Kidney epithelial cell (primary cell): Measurements from ENCODE around the gene AKT1. TPM values are rescaled to one million over a fixed set of nuclear protein-coding genes. Genes with fewer than 3 reads are reported as not detected.

ENCODE experiments used
- DNase-seq: peaks from one replicate; pipeline ENCODE4 v3.0.0-alpha.2; 2010; ENCODE audit warnings: low read depth
- H3K27me3 ChIP-seq: 2 replicates; pipeline ENCODE4 v1.6.0; 2011; ENCODE audit warnings: low read length; ENCODE audit not compliant: control insufficient read depth, insufficient read depth
- H3K36me3 ChIP-seq: 2 replicates; pipeline ENCODE4 v1.5.1; 2011; ENCODE audit warnings: low read length; ENCODE audit not compliant: control insufficient read depth, insufficient read depth
- H3K4me3 ChIP-seq: 2 replicates; pipeline ENCODE4 v1.5.1; 2011; ENCODE audit warnings: low read depth, mild to moderate bottlenecking, control low read depth, low read length
- total RNA-seq: library from RNA; depleted of rRNA; stranded (reverse); fragments of >200 nt; gene quantifications from 2 replicates; pipeline ENCODE4 v1.2.3, GENCODE V29; 2015
- TF ChIP-seq, protein P1 (sequence below): IDR thresholded peaks from 2 replicates; pipeline ENCODE4 v1.5.1; 2011; ENCODE audit warnings: mild to moderate bottlenecking, moderate library complexity, low read length, control low read depth, inconsistent platforms; ENCODE audit not compliant: insufficient read depth, poor library complexity, severe bottlenecking

The AKT1 gene
- total RNA-seq, 1 donor from 2014 or later, result 144 TPM

DNA sequence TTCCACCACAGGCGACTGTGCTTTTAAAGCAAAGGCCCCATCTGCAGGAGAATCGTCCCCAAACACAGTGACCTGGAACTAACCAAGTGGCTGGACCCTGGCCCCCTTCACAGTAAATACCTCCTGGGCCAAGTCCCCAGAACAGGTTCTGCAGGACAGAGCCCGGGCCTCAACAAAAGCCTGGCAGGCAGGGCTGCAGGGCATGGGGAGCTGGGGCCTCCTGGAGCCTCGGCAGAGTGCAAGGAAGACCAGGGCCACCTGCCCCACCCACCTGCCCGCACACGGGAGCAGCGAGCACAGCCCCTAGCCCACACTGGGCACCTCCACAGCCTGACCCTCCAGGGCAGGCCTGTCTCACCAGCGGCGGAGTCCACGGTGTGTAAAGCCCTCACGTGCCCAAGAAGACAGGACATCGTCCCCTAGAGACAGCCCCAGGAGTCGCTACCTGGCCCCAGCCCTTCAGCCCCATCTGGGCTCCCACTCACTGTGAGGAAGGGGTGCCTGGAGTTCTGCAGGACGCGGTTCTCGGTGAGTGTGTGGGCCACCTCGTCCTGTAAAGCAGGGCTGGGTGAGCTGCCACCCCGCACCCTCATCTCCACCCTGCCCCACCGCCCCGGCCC is 21.0 kb downstream of the AKT1 start:
- Histone ChIP-seq H3K36me3 (peaks cover 5% of the 10 kb centered on the region), H3K4me3 (no peak overlapping the region), H3K27me3 (no peaks in the 10 kb centered on the region)
- DNase-seq, result no peak
- TF ChIP-seq, protein P1, sequence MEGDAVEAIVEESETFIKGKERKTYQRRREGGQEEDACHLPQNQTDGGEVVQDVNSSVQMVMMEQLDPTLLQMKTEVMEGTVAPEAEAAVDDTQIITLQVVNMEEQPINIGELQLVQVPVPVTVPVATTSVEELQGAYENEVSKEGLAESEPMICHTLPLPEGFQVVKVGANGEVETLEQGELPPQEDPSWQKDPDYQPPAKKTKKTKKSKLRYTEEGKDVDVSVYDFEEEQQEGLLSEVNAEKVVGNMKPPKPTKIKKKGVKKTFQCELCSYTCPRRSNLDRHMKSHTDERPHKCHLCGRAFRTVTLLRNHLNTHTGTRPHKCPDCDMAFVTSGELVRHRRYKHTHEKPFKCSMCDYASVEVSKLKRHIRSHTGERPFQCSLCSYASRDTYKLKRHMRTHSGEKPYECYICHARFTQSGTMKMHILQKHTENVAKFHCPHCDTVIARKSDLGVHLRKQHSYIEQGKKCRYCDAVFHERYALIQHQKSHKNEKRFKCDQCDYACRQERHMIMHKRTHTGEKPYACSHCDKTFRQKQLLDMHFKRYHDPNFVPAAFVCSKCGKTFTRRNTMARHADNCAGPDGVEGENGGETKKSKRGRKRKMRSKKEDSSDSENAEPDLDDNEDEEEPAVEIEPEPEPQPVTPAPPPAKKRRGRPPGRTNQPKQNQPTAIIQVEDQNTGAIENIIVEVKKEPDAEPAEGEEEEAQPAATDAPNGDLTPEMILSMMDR, result no peak

DNA sequence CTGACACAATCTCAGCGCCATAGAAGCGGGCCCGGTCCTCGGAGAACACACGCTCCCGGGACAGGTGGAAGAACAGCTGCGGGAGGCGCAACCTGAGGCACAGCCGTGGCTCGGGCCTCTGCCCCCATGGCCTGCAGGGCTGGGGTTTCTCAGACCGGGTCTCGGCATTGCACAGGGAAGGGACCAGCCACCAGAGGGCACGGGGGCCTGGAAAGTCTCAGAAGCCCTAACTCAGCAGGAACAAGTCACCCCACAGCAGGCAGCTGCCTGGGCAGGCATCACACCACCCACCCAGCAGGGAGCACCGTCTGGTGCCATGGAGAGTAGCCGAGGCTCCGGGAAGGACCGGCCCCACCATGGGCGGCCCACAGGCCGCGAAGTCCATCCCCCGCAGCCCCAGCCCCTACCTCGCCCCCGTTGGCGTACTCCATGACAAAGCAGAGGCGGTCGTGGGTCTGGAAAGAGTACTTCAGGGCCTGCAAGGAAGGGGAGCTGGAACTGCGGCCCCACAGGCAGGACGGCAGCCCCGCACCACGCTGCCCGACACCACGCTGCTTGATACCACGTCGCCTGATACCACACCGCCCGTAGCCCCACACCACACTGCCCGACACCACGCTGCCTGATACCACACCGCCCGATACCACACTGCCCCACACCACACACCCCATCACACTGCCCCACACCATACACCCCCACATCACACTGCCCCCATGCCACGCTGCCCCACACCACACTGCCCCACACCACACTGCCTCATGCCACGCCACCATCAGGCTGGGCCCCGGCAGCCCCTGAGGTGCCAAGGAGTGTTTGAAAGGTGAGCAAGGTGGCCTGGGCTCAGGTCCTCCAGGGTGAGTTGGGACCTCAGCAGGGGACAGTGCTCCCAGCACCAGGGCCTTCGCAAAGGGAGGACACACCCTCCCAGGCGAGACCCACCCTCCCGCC is 21.8 kb downstream of the AKT1 start:
- DNase-seq, result no peak

DNA sequence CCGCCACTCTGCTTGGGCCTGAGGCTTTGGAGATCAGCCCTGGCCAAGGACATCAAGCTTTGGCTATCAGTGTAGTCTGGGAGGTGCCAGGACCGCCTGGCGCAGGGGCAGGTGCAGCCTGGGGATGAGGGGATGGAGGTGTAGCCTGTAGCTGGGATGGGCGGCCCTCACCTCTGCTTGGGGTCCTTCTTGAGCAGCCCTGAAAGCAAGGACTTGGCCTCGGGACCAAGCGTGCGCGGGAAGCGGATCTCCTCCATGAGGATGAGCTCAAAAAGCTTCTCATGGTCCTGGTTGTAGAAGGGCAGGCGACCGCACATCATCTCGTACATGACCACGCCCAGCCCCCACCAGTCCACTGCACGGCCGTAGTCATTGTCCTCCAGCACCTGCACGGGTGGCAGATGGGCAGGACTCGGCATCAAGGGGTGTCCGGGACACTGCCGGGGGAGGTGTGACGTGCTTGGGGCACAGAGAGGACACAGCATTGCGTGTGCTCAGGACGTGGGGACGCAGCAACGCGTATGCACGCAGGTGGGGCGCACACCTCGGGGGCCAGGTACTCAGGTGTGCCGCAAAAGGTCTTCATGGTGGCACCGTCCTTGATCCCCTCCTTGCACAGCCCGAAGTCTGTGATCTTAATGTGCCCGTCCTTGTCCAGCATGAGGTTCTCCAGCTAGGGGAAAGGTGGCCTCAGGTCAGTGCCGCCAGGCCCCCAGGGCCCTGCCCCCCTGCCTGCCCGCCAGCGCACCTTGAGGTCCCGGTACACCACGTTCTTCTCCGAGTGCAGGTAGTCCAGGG is 22.6 kb downstream of the AKT1 start:
- no peaks in the 10 kb centered on the region for H3K27me3 ChIP-seq
- DNase-seq, result no peak
- H3K4me3 ChIP-seq, result no peak overlapping the region
- TF ChIP-seq, protein P1, result no peak
- H3K36me3 ChIP-seq, result peaks cover 5% of the 10 kb centered on the region

More for the DNA sequence above, 21.8 kb downstream of the AKT1 start:
- H3K27me3 ChIP-seq, result no peaks in the 10 kb centered on the region
- TF ChIP-seq, protein P1, result no peak
- H3K4me3 ChIP-seq, result no peak overlapping the region
- peaks cover 5% of the 10 kb centered on the region for H3K36me3 ChIP-seq

DNA sequence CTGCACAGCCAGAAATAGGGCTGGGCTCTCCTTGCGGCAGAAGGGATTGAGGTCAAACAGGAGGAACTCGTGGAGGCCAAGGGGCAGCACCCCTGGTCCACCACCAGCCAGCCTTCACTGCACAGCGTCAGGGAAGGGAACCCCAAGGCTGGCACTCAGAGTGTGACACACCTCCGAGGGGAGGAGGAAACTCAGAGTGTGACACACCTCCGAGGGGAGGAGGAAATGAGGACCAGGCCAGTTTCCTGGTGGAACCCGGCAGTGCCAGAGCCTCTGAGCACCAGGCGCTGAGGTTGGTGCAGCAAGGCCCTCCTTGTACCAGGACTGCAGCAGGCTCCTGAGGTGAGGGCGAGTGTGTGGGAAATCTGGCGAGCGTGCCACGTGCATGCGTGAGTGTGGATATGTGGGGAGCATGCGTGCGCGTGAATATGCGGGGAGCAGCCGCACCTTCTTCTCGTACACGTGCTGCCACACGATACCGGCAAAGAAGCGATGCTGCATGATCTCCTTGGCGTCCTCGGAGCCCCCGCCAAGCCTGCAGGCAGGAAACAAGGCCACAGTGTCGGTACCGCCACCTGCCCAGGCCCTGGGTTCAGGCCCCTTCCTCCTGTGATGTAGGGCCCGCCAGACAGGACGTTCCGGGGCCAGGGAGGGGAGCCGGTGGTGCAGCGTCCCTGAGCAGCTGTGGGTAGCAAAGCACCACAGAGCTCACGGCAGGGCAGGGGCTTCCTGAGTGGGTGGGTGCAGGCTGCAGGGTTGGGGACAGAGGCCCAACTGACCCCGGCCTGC is 23.4 kb downstream of the AKT1 start:
- Histone ChIP-seq H3K27me3 (no peaks in the 10 kb centered on the region), H3K36me3 (peaks cover 5% of the 10 kb centered on the region), H3K4me3 (no peak overlapping the region)
- no peak for DNase-seq
- TF ChIP-seq, protein P1, result no peak

DNA sequence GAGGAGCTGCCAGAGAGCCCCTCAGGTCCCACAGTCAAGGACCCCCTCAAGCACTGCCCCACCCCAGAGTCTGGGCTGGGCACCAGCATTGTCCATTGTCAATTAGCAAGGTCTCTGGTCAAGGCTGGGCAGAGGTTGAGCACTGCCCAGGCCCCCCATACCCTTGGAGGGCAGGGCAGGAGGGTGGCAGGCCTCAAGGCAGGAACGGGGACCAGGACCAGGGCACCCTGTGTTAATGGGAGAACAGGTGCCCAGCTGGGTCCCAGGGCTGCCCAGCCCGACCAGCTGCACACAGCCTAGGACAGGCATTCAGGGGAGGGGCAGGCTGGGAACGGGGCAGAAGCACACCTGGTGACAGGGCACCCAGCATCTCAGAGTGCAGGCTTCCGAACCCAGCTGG is 24.2 kb downstream of the AKT1 start:
- no peaks in the 10 kb centered on the region for H3K27me3 ChIP-seq
- H3K4me3 ChIP-seq, result no peak overlapping the region
- TF ChIP-seq, protein P1, result no peak
- peaks cover 5% of the 10 kb centered on the region for H3K36me3 ChIP-seq
- DNase-seq, result no peak
